GM19452 (cell line): ENCODE results near the gene PRR4.

Experiments used
- ATAC-seq: cut with Tn5 transposase; IDR thresholded peaks from one replicate; pipeline ENCODE4 v1.9.1; 2021; ENCODE audit not compliant: unreplicated experiment

Gene PRR4

GRCh38 chr12:10849425-10849878 lies at the start of gene PRR4:
Gene PRR4, minus strand, starts transcription at chr12:10849475. Its CDS starts 38 bp downstream, at chr12:10849437.
- no peak for ATAC-seq

GRCh38 chr12:10896854-10897253 lies 47.6 kb upstream of the PRR4 start:
- ATAC-seq = no peak

GRCh38 chr12:10891937-10892336 lies 42.7 kb upstream of the PRR4 start:
- ATAC-seq = no peak

GRCh38 chr12:10889226-10889625 lies 40.0 kb upstream of the PRR4 start:
- no peak for ATAC-seq

- ATAC-seq = no peak
These were observed 34.9 kb upstream of the PRR4 start, which contains the start of gene PRH1 for GRCh38 chr12:10884086-10884725. Gene PRH1, minus strand, starts transcription at chr12:10884255. Its CDS starts 38 bp downstream, at chr12:10884217.

- ATAC-seq = no peak
These were observed 24.1 kb upstream of the PRR4 start for GRCh38 chr12:10873378-10873777.

GRCh38 chr12:10867381-10867780 lies 18.1 kb upstream of the PRR4 start:
- no peak for ATAC-seq

GRCh38 chr12:10863512-10864218 lies 14.4 kb upstream of the PRR4 start:
- ATAC-seq = no peak

- ATAC-seq = no peak
These were observed 12.1 kb upstream of the PRR4 start for GRCh38 chr12:10861366-10861765.

GRCh38 chr12:10855807-10856206 lies 6.5 kb upstream of the PRR4 start:
- ATAC-seq = no peak

- ATAC-seq = no peak
These were observed 4.5 kb upstream of the PRR4 start for GRCh38 chr12:10853776-10854175.

- ATAC-seq = no peak
These were observed 2.1 kb upstream of the PRR4 start for GRCh38 chr12:10851243-10851858.

- no peak for ATAC-seq
These were observed 1.5 kb downstream of the PRR4 start for GRCh38 chr12:10847744-10848143.

- ATAC-seq = no peak
These were observed 6.4 kb downstream of the PRR4 start for GRCh38 chr12:10842862-10843261.

- no peak for ATAC-seq
These were observed 10.8 kb downstream of the PRR4 start for GRCh38 chr12:10838461-10838860.

- no peak for ATAC-seq
These were observed 19.3 kb downstream of the PRR4 start for GRCh38 chr12:10829994-10830393.

GRCh38 chr12:10826258-10826657 lies 23.0 kb downstream of the PRR4 start, which contains the start of gene TAS2R10:
Gene TAS2R10, minus strand, starts transcription at chr12:10826358. Its CDS starts 89 bp downstream, at chr12:10826269.
- no peak for ATAC-seq

GRCh38 chr12:10824957-10825356 lies 24.3 kb downstream of the PRR4 start:
- no peak for ATAC-seq

GRCh38 chr12:10811883-10812536 lies 37.3 kb downstream of the PRR4 start:
- no peak for ATAC-seq

- ATAC-seq = no peak
These were observed 39.2 kb downstream of the PRR4 start, which contains the start of gene TAS2R9 for GRCh38 chr12:10810068-10810467. Gene TAS2R9, minus strand, starts transcription at chr12:10810168. Its CDS starts 93 bp downstream, at chr12:10810075.

- no peak for ATAC-seq
These were observed 42.1 kb downstream of the PRR4 start, which contains the start of gene TAS2R8 for GRCh38 chr12:10807186-10807585. Gene TAS2R8, minus strand, starts transcription at chr12:10807286. Its CDS starts 306 bp downstream, at chr12:10806980.
